CD14-positive monocyte (primary cell): ENCODE measurements around the gene SCN8A. TPM values are rescaled to one million over a fixed set of nuclear protein-coding genes. Genes with fewer than 3 reads are reported as not detected.

ENCODE experiments used
- DNase-seq, 3 donors: peaks; one replicate each; pipeline ENCODE4 v3.0.0-alpha.2; 2011 to 2022
- H2AFZ ChIP-seq: 2 replicates; pipeline ENCODE4 v1.6.0; 2012; ENCODE audit warnings: mild to moderate bottlenecking, low read depth, low read length, inconsistent platforms; ENCODE audit not compliant: insufficient read depth, poor library complexity, severe bottlenecking
- H3K27ac ChIP-seq, 2 donors: 1 replicate in 1 of 2; 2 replicates in 1 of 2; pipeline ENCODE4 v1.5.1; 2012 to 2013; ENCODE audit warnings: low read length in 2 of 2, control low read depth in 1 of 2, inconsistent platforms in 1 of 2, low read depth in 1 of 2, mild to moderate bottlenecking in 1 of 2
- H3K27me3 ChIP-seq, 2 donors: one replicate each; pipeline versions ENCODE4 v1.6.0 to v1.6.1; 2011 to 2013; ENCODE audit warnings: low read length in 2 of 2; ENCODE audit not compliant: control insufficient read depth in 2 of 2, insufficient read depth in 2 of 2
- H3K36me3 ChIP-seq, 2 donors: replicated peaks in 1 of 2; 1 replicate in 1 of 2; 2 replicates in 1 of 2; pipeline versions ENCODE4 v1.5.1 to v1.6.1; 2012 to 2013; ENCODE audit warnings: low read length in 2 of 2, control low read depth in 1 of 2, inconsistent platforms in 1 of 2, mild to moderate bottlenecking in 1 of 2; ENCODE audit not compliant: insufficient read depth in 2 of 2, control insufficient read depth in 1 of 2
- H3K4me1 ChIP-seq, 2 donors: 1 replicate in 1 of 2; 2 replicates in 1 of 2; pipeline versions ENCODE4 v1.5.1 to v1.6.1; 2012 to 2013; ENCODE audit warnings: low read length in 2 of 2, control low read depth in 1 of 2, inconsistent platforms in 1 of 2, mild to moderate bottlenecking in 1 of 2, moderate library complexity in 1 of 2; ENCODE audit not compliant: insufficient read depth in 2 of 2, control insufficient read depth in 1 of 2
- H3K4me2 ChIP-seq: replicated peaks from 2 replicates; pipeline ENCODE3; 2012; ENCODE audit warnings: low read length, moderate library complexity, mild to moderate bottlenecking; ENCODE audit not compliant: poor library complexity, severe bottlenecking; ENCODE audit errors: extremely low read depth
- H3K4me3 ChIP-seq, 3 experiments: fragments of 200-600 bp in 1 of 3; sonication (generic) in 1 of 3; replicated peaks in 1 of 3; 1 replicate in 2 of 3; 2 replicates in 1 of 3; pipeline ENCODE4 v1.5.1; 2011 to 2013; ENCODE audit warnings: low read length in 3 of 3, mild to moderate bottlenecking in 3 of 3, control low read depth in 2 of 3, low read depth in 2 of 3, inconsistent platforms in 1 of 3, moderate library complexity in 1 of 3
- H3K79me2 ChIP-seq: 2 replicates; pipeline ENCODE4 v1.6.0; 2012; ENCODE audit warnings: mild to moderate bottlenecking, control low read depth, inconsistent platforms, low read length, moderate library complexity; ENCODE audit not compliant: insufficient read depth
- H3K9ac ChIP-seq: 2 replicates; pipeline ENCODE4 v1.6.0; 2017; ENCODE audit warnings: low read length, mild to moderate bottlenecking; ENCODE audit not compliant: insufficient read depth, poor library complexity, severe bottlenecking
- H3K9me3 ChIP-seq, 2 donors: replicated peaks in 1 of 2; 1 replicate in 1 of 2; 2 replicates in 1 of 2; pipeline versions ENCODE4 v1.5.1 to v1.6.1; 2012 to 2013; ENCODE audit warnings: low read length in 2 of 2, control low read depth in 1 of 2; ENCODE audit not compliant: control insufficient read depth in 1 of 2, insufficient read depth in 1 of 2
- H4K20me1 ChIP-seq: 2 replicates; pipeline ENCODE4 v1.6.0; 2012; ENCODE audit warnings: mild to moderate bottlenecking, low read length, control low read depth, moderate library complexity; ENCODE audit not compliant: insufficient read depth
- H3K27ac Mint-ChIP-seq, 7 donors: one replicate each; pipeline ENCODE4 v1.8.0; 2020; ENCODE audit warnings: mild to moderate bottlenecking in 7 of 7, mixed read lengths in 7 of 7, moderate library complexity in 6 of 7, inconsistent platforms in 2 of 7
- H3K27me3 Mint-ChIP-seq, 3 donors: one replicate each; pipeline ENCODE4 v1.8.0; 2021 to 2022; ENCODE audit warnings: low read depth in 3 of 3, mild to moderate bottlenecking in 3 of 3, mixed read lengths in 3 of 3, moderate library complexity in 3 of 3, inconsistent platforms in 1 of 3
- H3K36me3 Mint-ChIP-seq, 2 donors: one replicate each; pipeline ENCODE4 v1.8.0; 2020; ENCODE audit warnings: mixed read lengths in 2 of 2, inconsistent platforms in 1 of 2, mild to moderate bottlenecking in 1 of 2
- H3K4me1 Mint-ChIP-seq: one replicate; pipeline ENCODE4 v1.8.0; 2020; ENCODE audit warnings: mild to moderate bottlenecking, mixed read lengths
- H3K4me3 Mint-ChIP-seq, 2 donors: one replicate each; pipeline ENCODE4 v1.8.0; 2020; ENCODE audit warnings: mild to moderate bottlenecking in 2 of 2, mixed read lengths in 2 of 2, moderate library complexity in 1 of 2
- H3K9me3 Mint-ChIP-seq, 7 donors: one replicate each; pipeline ENCODE4 v1.8.0; 2020 to 2022; ENCODE audit warnings: mixed read lengths in 7 of 7, mild to moderate bottlenecking in 6 of 7, moderate library complexity in 6 of 7, inconsistent platforms in 2 of 7
- whole genome bisulfite sequencing: methylation state at CpG from one replicate; pipeline ENCODE4 v1.1.5; 2013; ENCODE audit warnings: missing lambda C conversion rate; ENCODE audit not compliant: insufficient coverage; 5-methylcytosine and 5-hydroxymethylcytosine counted together
- intact Hi-C, 2 donors: fragments of 100-400 bp; cut with micrococcal nuclease; formaldehyde crosslinking; loops; one replicate each; pipeline versions ENCODE4 v1.15.0 to v1.15.1; 2023
- polyA plus RNA-seq, 3 donors: library from polyadenylated mRNA; depleted of rRNA in 1 of 3; unstranded in 2 of 3; stranded (reverse) in 1 of 3; fragments of 300-500 nt in 2 of 3; fragments of >200 nt in 1 of 3; fragmentation: Illumina TruSeq in 2 of 3; gene quantifications; 1 replicate in 2 of 3; 2 replicates in 1 of 3; pipeline ENCODE4 v1.2.3, GENCODE V29; 2012 to 2021
- TF ChIP-seq, protein P1 (sequence below): fragments of 200-600 bp; IDR thresholded peaks from one replicate; pipeline ENCODE4 v1.8.0; 2022; ENCODE audit warnings: antibody characterized with exemption, mild to moderate bottlenecking

The SCN8A gene
- polyA plus RNA-seq, 3 donors, result 0.03 TPM; not detected in 2

DNA sequence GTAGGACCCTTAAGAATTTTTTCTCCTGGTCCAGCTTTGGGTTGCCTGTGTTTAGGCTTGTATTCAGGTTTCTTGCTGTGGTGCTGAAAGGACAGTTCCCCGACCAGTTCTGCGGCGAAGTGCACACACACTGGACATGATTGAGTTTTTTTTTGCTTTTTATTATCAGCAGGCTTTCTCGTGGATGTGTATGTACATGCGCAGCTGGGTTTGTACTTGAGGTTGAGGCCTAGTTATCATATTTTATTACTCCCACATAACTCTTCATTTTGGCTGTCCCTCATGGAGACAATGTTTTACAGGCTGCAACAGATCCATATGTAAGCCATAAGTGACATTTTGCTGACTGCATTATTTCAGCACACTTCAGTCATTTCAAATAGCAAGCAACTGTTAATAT lies 2.5 kb downstream of the SCN8A start:
- Mint-ChIP-seq H3K9me3 (peaks cover 0 to 15% (median 8%) of the 10 kb centered on the region in 7 donors), H3K4me3 (peak overlapping the region in 1 of 2 donors; percentile 50), H3K4me1 (peaks cover 15% of the 10 kb centered on the region), H3K27me3 (peaks cover 57 to 73% (median 57%) of the 10 kb centered on the region in 3 donors), H3K36me3 (no peaks in the 10 kb centered on the region), H3K27ac (no peak overlapping the region)
- H3K4me1 ChIP-seq, result peaks cover 9 to 12% of the 10 kb centered on the region in 2 donors
- H2AFZ ChIP-seq, result no peak overlapping the region
- H3K9ac ChIP-seq, result no peak overlapping the region
- peaks cover 56 to 82% of the 10 kb centered on the region in 2 donors for H3K27me3 ChIP-seq
- H3K4me3 ChIP-seq, result no peak overlapping the region
- H3K27ac ChIP-seq, result no peak overlapping the region
- no peaks in the 10 kb centered on the region for H3K36me3 ChIP-seq
- H3K79me2 ChIP-seq, result no peaks in the 10 kb centered on the region
- TF ChIP-seq, protein P1, sequence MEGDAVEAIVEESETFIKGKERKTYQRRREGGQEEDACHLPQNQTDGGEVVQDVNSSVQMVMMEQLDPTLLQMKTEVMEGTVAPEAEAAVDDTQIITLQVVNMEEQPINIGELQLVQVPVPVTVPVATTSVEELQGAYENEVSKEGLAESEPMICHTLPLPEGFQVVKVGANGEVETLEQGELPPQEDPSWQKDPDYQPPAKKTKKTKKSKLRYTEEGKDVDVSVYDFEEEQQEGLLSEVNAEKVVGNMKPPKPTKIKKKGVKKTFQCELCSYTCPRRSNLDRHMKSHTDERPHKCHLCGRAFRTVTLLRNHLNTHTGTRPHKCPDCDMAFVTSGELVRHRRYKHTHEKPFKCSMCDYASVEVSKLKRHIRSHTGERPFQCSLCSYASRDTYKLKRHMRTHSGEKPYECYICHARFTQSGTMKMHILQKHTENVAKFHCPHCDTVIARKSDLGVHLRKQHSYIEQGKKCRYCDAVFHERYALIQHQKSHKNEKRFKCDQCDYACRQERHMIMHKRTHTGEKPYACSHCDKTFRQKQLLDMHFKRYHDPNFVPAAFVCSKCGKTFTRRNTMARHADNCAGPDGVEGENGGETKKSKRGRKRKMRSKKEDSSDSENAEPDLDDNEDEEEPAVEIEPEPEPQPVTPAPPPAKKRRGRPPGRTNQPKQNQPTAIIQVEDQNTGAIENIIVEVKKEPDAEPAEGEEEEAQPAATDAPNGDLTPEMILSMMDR, result no peak
- no peaks in the 10 kb centered on the region for H4K20me1 ChIP-seq
- peaks cover 0 to 15% of the 10 kb centered on the region in 2 donors for H3K9me3 ChIP-seq
- no peak for DNase-seq
- WGBS, result no CpG with 5 or more reads among the region's 5 CpGs
- intact Hi-C loops, result no loop called here
- no peak overlapping the region for H3K4me2 ChIP-seq

DNA sequence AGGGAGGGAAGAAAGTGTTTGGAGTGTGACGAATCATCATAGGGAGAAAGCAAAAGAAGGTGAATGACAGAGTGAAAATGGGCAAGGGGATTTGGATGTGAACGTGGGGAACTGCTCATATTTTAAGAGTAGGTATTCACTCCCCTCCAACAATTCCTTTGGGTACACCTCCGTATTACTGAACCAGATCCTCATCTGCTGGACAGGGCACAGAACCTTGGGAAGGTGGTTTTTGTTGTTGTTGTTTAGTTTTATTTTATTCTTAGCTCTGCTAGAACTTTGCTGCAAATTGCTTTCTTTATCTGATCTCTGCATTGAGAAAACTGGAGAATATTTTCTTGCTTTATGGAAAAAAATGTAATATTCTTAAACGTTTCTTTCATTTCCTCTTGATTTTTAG lies 7.1 kb downstream of the SCN8A start:
- H3K36me3 Mint-ChIP-seq, result no peaks in the 10 kb centered on the region
- peaks cover 24 to 38% (median 26%) of the 10 kb centered on the region in 3 donors for H3K27me3 Mint-ChIP-seq
- H3K9me3 Mint-ChIP-seq, result peaks cover 0 to 3% (median 0%) of the 10 kb centered on the region in 7 donors
- H3K27ac Mint-ChIP-seq, result no peak overlapping the region
- DNase-seq, result no peak
- peaks cover 27 to 63% of the 10 kb centered on the region in 2 donors for H3K27me3 ChIP-seq
- WGBS, result 86% methylated on average over 1 of the region's 4 CpGs
- TF ChIP-seq, protein P1, result no peak
- peaks cover 0 to 2% of the 10 kb centered on the region in 2 donors for H3K9me3 ChIP-seq
- H3K79me2 ChIP-seq, result no peaks in the 10 kb centered on the region
- no peak overlapping the region for H3K27ac ChIP-seq
- no peaks in the 10 kb centered on the region for H3K4me1 Mint-ChIP-seq
- H3K4me1 ChIP-seq, result no peaks in the 10 kb centered on the region
- no peak overlapping the region for H3K4me3 ChIP-seq
- no peak overlapping the region for H2AFZ ChIP-seq
- H3K4me2 ChIP-seq, result no peak overlapping the region
- no peaks in the 10 kb centered on the region for H3K36me3 ChIP-seq
- no peaks in the 10 kb centered on the region for H4K20me1 ChIP-seq
- no peak overlapping the region for H3K9ac ChIP-seq
- peak overlapping the region in 1 of 2 donors; percentile 1 for H3K4me3 Mint-ChIP-seq
- intact Hi-C loops, result no loop called here
